Measurements from ENCODE around the gene SLC9A3.

SLC9A3 gene

DNA sequence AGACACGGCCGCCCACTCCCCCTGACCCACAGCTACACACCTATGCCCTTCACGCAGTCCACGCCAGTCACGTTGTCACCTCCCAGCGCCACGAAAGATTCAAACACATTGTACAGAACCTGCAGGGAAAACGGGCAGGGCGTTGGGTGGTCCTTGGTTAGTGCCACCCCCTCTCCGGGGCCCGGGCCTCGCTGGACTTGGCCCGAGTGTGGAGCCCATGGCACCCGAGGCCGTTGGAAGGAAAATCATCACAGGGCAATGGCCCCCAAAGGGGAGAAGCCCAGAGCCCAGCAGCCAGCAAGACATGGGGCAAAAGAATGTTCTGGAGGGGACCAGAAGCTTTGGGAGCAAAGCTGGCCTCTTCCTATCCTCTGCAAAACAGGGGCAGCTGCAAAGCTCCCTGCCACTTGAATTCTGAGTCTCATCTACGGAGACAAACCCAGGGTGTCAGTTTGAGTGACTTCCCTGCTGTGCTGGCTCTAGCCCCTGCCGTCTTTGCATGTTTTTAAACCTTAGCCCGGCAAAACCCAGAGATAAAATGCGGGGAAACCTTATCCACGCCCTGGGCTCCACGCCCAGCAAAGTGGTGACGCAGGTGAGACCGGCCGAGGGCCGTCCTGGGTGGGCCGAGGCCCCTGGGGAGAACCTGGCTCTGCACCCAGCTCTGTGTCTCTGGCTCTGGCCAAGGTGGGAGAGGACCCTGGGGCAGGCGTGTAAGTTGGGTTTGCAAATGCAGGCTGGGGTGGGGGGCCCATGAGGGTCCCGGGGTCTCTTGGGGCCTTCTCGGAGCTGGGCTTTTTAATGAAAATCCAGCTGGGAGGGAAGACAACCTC lies 38.9 kb downstream of the SLC9A3 start:
- DNase-seq (ENCODE audit: insufficient read length, low spot score) (no peak), FAIRE-seq (no peak)
- TF ChIP-seq, protein P1, sequence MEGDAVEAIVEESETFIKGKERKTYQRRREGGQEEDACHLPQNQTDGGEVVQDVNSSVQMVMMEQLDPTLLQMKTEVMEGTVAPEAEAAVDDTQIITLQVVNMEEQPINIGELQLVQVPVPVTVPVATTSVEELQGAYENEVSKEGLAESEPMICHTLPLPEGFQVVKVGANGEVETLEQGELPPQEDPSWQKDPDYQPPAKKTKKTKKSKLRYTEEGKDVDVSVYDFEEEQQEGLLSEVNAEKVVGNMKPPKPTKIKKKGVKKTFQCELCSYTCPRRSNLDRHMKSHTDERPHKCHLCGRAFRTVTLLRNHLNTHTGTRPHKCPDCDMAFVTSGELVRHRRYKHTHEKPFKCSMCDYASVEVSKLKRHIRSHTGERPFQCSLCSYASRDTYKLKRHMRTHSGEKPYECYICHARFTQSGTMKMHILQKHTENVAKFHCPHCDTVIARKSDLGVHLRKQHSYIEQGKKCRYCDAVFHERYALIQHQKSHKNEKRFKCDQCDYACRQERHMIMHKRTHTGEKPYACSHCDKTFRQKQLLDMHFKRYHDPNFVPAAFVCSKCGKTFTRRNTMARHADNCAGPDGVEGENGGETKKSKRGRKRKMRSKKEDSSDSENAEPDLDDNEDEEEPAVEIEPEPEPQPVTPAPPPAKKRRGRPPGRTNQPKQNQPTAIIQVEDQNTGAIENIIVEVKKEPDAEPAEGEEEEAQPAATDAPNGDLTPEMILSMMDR (IDR thresholded peaks at IDR 0.05; ENCODE audit: insufficient read depth, missing control alignments): no peak

DNA sequence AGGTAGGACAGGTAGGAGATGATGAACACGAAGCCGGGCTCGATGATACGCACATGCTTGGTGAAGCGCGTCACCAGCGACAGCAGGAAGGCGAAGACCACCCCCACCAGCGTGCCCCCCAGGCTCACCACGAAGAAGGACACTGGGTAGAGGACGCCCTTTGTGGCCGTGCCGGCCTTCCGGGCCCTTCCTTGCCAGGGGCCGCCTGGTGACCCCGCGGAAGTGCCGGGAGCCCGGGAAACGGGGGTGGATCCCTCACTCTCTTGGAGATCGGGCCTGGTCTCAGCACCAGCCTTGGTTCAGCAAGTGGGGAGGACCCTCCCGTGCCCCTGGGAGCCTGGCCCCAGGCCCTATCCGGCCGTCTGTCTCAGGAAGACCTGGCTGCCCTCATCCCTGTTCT lies 39.7 kb downstream of the SLC9A3 start:
- DNase-seq (ENCODE audit: insufficient read length, low spot score): no peak
- FAIRE-seq: no peak
- TF ChIP-seq, protein P1 (IDR thresholded peaks at IDR 0.05; ENCODE audit: insufficient read depth, missing control alignments): no peak

DNA sequence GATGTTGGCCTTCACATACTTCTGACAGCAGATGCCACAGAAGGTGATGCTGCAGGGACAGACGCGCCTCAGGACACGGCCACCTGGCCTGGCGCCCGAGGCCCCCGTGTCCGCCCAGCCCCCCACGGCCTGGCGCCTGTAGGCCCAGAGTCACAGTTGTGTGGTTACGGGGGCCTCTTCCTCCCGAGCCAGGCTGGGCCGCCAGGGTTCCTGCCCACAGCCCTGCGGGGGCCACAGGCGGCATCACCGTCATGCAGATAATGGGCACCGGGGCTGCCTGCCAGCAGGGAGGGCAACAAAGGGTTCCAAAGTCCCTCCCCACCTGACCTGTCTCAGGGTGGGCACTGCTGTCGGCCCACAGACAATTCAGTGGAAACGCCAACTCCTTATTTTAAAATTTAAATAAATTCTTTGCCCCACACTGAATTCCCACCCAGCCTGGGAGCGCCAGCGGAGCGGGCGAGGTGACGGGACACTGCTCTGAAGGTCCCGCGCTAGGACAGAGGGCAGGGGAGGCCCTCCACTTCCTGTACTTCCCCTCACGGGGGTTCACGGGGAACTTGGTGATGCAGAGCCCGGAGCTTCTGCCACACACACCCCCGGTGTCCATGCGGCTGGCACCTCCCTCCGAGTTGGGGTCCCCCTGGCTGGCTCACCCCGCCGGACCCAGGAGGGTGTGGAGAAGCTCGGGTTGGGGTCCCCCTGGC lies 40.7 kb downstream of the SLC9A3 start:
- no peak for FAIRE-seq
- no peak for DNase-seq (ENCODE audit: insufficient read length, low spot score)
- TF ChIP-seq, protein P1 (IDR thresholded peaks at IDR 0.05; ENCODE audit: insufficient read depth, missing control alignments): no peak

DNA sequence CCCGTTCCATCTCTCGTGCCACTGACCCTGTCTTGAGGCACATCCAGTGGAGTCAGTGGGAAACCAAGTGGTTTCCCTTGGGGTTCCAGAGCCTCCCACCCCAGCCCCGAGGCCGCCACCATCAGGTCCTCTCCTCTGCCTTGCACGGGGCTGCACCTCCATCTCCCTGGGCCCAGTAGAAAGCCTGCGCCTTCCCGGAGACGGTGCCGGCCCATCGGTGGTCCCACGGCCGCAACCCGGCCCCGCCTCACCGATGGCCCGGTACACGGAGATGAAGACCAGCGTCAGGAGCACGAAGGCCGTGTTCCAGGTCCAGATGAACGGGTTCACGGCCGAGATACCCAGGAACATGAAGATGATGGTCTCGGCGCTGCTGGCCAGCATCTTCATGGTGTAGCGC lies 41.2 kb downstream of the SLC9A3 start:
- TF ChIP-seq, protein P1 (IDR thresholded peaks at IDR 0.05; ENCODE audit: insufficient read depth, missing control alignments): no peak
- FAIRE-seq (no peak), DNase-seq (ENCODE audit: insufficient read length, low spot score) (no peak)

DNA sequence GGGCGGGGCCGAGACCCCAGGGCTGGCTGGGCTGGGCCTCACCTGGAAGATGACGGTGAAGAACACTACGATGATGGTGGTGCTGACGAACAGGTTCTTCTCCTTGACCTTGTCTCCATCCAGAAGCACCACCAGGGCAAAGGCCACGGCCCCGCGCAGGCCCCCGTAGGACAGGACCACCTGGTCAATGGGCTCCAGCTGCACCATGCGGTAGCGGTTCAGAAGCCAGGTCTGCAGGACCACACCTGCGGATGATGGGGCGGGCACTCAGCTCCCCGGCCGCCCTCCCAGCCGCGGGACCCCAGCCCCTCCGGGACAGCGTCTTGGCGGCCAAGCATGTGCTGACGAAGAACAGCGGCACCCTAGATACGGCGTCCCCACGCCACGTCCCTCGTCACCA lies 41.7 kb downstream of the SLC9A3 start:
- no peak for FAIRE-seq
- no peak for DNase-seq (ENCODE audit: insufficient read length, low spot score)
- TF ChIP-seq, protein P1 (IDR thresholded peaks at IDR 0.05; ENCODE audit: insufficient read depth, missing control alignments): no peak

DNA sequence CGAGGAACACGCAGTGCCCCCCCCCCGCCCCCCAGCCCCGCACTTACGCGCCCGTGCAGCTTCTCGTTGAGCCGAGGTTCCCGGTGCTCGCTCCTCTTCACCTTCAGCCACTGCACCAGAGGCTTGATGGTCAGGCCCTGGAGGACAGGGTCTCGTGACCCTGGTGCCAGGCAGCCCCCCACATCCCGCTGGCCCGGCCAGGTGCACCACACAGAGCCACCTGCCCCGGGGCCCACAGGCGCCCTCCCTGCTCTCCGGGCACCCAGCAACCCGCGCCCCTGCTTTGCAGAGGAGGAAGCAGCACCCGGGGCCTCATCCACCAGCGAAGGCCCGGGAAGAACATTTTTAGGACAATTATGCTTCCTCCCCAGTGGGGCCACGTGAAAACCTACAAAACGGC lies 42.2 kb downstream of the SLC9A3 start:
- no peak for DNase-seq (ENCODE audit: insufficient read length, low spot score)
- TF ChIP-seq, protein P1 (IDR thresholded peaks at IDR 0.05; ENCODE audit: insufficient read depth, missing control alignments): no peak
- no peak for FAIRE-seq

DNA sequence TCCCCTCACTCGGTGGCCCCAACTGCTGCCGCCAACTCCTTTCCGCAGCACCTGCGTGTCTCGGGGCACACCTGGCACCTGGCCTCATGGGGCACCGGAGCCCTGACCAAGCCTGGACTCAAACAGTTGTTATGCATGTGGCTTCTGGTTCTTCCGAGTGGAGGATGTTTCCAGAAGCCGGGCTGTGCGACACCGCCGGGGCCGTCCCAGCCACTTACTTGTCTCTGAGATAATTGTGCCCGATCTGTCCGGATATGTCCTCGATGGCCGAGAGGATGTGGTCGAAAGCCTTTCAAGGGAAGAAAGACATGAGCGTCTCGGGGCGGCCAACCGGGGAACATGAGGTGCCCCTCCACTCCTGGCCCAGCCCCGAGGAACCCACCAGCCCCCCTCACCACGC lies 42.9 kb downstream of the SLC9A3 start:
- TF ChIP-seq, protein P1 (IDR thresholded peaks at IDR 0.05; ENCODE audit: insufficient read depth, missing control alignments): no peak
- DNase-seq (ENCODE audit: insufficient read length, low spot score): no peak
- FAIRE-seq: no peak
